Activated B cell treated with CpG ODN at 0.5 μM for 24 hours (primary cell): ENCODE results near the gene ASAP2. TPM values are rescaled to one million over a fixed set of nuclear protein-coding genes. Genes with fewer than 3 reads are reported as not detected.

Experiments
- ATAC-seq: fragments of 200-7000 bp; cut with Tn5 transposase; one replicate; pipeline ENCODE4 v1.10.0; 2021; ENCODE audit warnings: low read depth, mild to moderate bottlenecking, moderate library complexity
- CTCF ChIA-PET: fragments of 350-600 bp; sonication (Branson Sonifier 250); formaldehyde crosslinking; loops from one replicate; lab custom pipeline; 2021; ENCODE audit warnings: antibody characterized with exemption; lab: Charles Lee
- POLR2A ChIA-PET: fragments of 350-600 bp; sonication (Branson Sonifier 250); formaldehyde crosslinking; loops from one replicate; lab custom pipeline; 2021; ENCODE audit warnings: antibody characterized with exemption; lab: Charles Lee
- DNase-seq: peaks from one replicate; pipeline ENCODE4 v3.0.0; 2022
- H3K27ac Mint-ChIP-seq: one replicate; pipeline ENCODE4 v1.8.0; 2020; ENCODE audit warnings: mixed read lengths
- H3K27me3 Mint-ChIP-seq: one replicate; pipeline ENCODE4 v1.8.0; 2021; ENCODE audit warnings: mixed read lengths
- H3K36me3 Mint-ChIP-seq: one replicate; pipeline ENCODE4 v1.8.0; 2021; ENCODE audit warnings: low read depth, mixed read lengths
- H3K4me1 Mint-ChIP-seq: one replicate; pipeline ENCODE4 v1.8.0; 2021; ENCODE audit warnings: mixed read lengths
- H3K4me3 Mint-ChIP-seq: one replicate; pipeline ENCODE4 v1.8.0; 2020; ENCODE audit warnings: mild to moderate bottlenecking, mixed read lengths
- H3K9me3 Mint-ChIP-seq: one replicate; pipeline ENCODE4 v1.8.0; 2020; ENCODE audit warnings: mixed read lengths
- intact Hi-C: fragments of 100-400 bp; cut with micrococcal nuclease; formaldehyde crosslinking; loops from one replicate; pipeline ENCODE4 v1.15.1; 2024
- total RNA-seq: library from RNA; stranded (reverse); gene quantifications from 2 replicates; pipeline ENCODE4 v1.2.3, GENCODE V29; 2022
- TF ChIP-seq, protein P1 (sequence below): fragments of 200-600 bp; IDR thresholded peaks from one replicate; pipeline ENCODE4 v1.8.0; 2022; ENCODE audit warnings: antibody characterized with exemption, mild to moderate bottlenecking

Gene ASAP2
- total RNA-seq, 1 donor from 2014 or later, result not detected

DNA sequence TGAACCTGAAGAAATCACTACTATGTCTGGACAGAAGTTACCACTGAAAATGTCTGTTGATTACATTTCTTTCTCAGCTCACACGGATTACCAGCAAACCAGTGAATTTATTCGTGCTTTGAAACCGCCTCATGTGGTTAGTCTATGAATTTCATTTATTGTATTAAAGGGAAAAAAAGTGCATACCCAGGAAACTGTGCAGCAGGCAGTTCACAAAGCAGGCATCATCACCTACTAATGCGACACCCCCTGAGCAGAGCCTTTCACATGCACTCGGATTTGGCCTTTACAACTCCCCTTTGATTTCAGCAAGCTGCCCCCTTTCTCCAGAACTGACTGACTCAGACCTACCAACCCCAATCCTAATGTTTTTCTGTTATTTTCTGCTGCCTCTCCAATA lies 236.9 kb downstream of the ASAP2 start:
- Mint-ChIP-seq H3K36me3 (peaks cover 69% of the 10 kb centered on the region), H3K4me3 (no peak overlapping the region), H3K27me3 (no peaks in the 10 kb centered on the region), H3K9me3 (no peaks in the 10 kb centered on the region), H3K27ac (no peak overlapping the region), H3K4me1 (no peaks in the 10 kb centered on the region)
- CTCF ChIA-PET, result no interaction called here
- TF ChIP-seq, protein P1, sequence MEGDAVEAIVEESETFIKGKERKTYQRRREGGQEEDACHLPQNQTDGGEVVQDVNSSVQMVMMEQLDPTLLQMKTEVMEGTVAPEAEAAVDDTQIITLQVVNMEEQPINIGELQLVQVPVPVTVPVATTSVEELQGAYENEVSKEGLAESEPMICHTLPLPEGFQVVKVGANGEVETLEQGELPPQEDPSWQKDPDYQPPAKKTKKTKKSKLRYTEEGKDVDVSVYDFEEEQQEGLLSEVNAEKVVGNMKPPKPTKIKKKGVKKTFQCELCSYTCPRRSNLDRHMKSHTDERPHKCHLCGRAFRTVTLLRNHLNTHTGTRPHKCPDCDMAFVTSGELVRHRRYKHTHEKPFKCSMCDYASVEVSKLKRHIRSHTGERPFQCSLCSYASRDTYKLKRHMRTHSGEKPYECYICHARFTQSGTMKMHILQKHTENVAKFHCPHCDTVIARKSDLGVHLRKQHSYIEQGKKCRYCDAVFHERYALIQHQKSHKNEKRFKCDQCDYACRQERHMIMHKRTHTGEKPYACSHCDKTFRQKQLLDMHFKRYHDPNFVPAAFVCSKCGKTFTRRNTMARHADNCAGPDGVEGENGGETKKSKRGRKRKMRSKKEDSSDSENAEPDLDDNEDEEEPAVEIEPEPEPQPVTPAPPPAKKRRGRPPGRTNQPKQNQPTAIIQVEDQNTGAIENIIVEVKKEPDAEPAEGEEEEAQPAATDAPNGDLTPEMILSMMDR, result no peak
- POLR2A ChIA-PET, result no interaction called here
- ATAC-seq (no peak), DNase-seq (no peak)
- intact Hi-C loops, result no loop called here

DNA sequence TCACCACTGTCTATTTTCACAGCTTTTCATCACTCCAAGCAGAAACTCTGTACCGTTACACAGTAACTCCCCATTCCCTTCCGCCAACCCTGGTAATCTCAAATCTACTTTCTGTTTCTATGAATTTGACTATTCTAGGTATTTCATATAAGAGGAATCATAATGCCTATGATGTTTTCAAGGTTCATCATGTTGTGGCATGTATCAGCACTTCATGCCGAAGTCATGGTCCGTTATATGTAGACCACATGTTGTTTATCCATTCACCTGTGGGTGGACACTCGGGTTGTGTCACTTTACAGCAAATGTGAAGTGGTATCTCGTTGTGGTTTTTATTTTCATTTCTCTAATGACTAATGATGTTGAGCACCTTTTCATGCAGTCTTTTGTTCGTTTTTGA lies 238.5 kb downstream of the ASAP2 start:
- ATAC-seq (no peak), DNase-seq (no peak)
- H3K36me3 Mint-ChIP-seq, result peaks cover 71% of the 10 kb centered on the region
- TF ChIP-seq, protein P1, result no peak
- CTCF ChIA-PET, result no interaction called here
- no peak overlapping the region for H3K27ac Mint-ChIP-seq
- no peaks in the 10 kb centered on the region for H3K4me1 Mint-ChIP-seq
- no peaks in the 10 kb centered on the region for H3K27me3 Mint-ChIP-seq
- intact Hi-C loops, result no loop called here
- POLR2A ChIA-PET, result no interaction called here
- H3K4me3 Mint-ChIP-seq, result no peak overlapping the region
- no peaks in the 10 kb centered on the region for H3K9me3 Mint-ChIP-seq

DNA sequence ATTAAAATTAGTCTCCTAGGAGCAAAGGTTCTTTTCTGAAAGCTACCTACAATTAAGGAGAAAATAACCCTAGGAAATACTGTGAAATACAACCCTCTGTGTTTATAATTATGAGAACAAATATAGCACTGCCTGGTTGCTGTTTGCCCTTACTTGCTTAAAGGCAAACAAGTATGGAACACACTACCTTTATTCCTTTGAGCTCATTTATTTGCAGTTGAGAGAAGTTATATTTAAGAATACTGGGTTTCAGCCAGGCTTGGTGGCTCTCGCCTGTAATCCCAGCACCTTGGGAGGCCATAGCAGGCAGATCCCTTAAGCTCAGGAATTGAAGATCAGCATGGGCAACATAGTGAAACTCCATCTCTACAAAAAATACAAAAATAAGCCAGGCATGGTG lies 244.6 kb downstream of the ASAP2 start:
- TF ChIP-seq, protein P1, result no peak
- Mint-ChIP-seq H3K27ac (no peak overlapping the region), H3K4me1 (no peaks in the 10 kb centered on the region), H3K27me3 (no peaks in the 10 kb centered on the region), H3K36me3 (peaks cover 63% of the 10 kb centered on the region), H3K4me3 (no peak overlapping the region), H3K9me3 (no peaks in the 10 kb centered on the region)
- intact Hi-C loops, result no loop called here
- ATAC-seq (no peak), DNase-seq (no peak)
- CTCF ChIA-PET, result no interaction called here
- POLR2A ChIA-PET, result interaction anchor here (0.6 to 0.7 kb wide), 2 partner anchors 29 to 81 kb away, joined by 3 to 4 read pairs; no protein-coding TSS in a partner anchor

Other genes with a start within 250 kb of the ASAP2 start
- gene MBOAT2, start 203.1 kb upstream of the ASAP2 start, total RNA-seq, result 0.69 and 1.7 TPM in 2 replicates
- gene ITGB1BP1, start 216.7 kb downstream of the ASAP2 start, total RNA-seq, result 39.6 and 40.5 TPM in 2 replicates
- gene CPSF3, start 216.8 kb downstream of the ASAP2 start, total RNA-seq, result 44.0 and 44.6 TPM in 2 replicates